HT-29 (cell line): ENCODE measurements around the gene USP17L19. TPM values are rescaled to one million over a fixed set of nuclear protein-coding genes. Genes with fewer than 3 reads are reported as not detected.
"Not testable (repeated sequence)": the region's sequence is repeated elsewhere in the genome, so short reads cannot be mapped to it uniquely, and the experiment has no call there.

Experiments used
- DNase-seq: peaks from one replicate; pipeline ENCODE4 v3.0.0-alpha.2; 2015; ENCODE audit warnings: low spot score
- total RNA-seq: library from RNA; depleted of rRNA; stranded (reverse); fragments of >200 nt; shearing (Covaris generic); gene quantifications from 2 replicates; pipeline ENCODE4 v1.2.3, GENCODE V29; 2014; rRNA removed

USP17L19 gene
- total RNA-seq, result not detected in 2 replicates

GRCh38 chr4:9253078-9253477 lies at the start of gene USP17L19:
Gene USP17L19, plus strand, starts transcription at chr4:9253378. Its CDS starts 0 bp downstream, at chr4:9253378.
- not testable (repeated sequence) for DNase-seq

GRCh38 chr4:9210357-9210756 lies 42.8 kb upstream of the USP17L19 start, which contains the start of gene USP17L10:
Gene USP17L10, plus strand, starts transcription at chr4:9210657. Its CDS starts 0 bp downstream, at chr4:9210657.
- not testable (repeated sequence) for DNase-seq

DNA sequence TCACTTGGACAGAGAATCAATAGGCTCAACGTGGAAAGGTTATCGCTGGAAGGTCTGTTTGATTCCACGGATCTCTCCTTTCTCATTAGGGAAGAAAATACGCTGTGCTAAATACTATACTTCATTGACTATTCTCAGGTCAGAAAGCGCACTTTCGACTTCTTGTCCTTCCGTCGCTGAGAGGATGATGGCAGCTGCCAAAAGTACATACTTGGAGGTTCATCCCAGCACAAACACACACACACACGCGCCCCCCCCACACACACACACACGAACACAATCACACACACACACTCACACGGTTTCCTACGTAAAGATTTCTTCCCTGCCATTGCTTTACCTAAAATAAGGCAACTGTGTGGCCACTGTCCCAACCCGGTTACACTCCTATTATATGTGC lies 38.5 kb upstream of the USP17L19 start:
- not testable (repeated sequence) for DNase-seq

DNA sequence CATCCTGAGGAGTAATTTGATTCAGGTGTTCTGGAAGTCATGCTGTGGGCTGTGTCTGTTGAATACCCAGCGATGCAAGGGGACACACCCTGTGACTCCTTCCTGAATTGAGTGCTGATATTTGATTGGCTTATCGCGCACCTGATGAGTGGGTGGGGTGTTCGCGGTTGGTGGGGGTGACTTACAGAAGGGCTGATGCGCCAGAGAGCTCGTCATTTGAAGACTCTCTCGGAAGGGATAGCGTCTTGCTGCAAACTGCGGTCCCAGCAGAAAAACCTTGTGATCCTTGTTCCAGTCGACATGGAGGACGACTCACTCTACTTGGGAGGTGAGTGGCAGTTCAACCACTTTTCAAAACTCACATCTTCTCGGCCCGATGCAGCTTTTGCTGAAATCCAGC lies 38.1 kb upstream of the USP17L19 start, which contains the start of gene USP17L11:
TSS of gene USP17L11 (plus strand) at position 301 of the 400 bp plus-strand sequence. CDS start at position 301, 0 bp downstream.
- DNase-seq, result not testable (repeated sequence)

GRCh38 chr4:9219852-9220251 lies 33.3 kb upstream of the USP17L19 start, which contains the start of gene USP17L12:
Gene USP17L12, plus strand, starts transcription at chr4:9220152. Its CDS starts 0 bp downstream, at chr4:9220152.
- DNase-seq, result not testable (repeated sequence)

DNA sequence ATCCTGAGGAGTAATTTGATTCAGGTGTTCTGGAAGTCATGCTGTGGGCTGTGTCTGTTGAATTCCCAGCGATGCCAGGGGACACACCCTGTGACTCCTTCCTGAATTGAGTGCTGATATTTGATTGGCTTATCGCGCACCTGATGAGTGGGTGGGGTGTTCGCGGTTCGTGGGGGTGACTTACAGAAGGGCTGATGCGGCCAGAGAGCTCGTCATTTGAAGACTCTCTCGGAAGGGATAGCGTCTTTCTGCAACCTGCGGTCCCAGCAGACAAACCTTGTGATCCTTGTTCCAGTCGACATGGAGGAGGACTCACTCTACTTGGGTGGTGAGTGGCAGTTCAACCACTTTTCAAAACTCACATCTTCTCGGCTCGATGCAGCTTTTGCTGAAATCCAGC lies 28.6 kb upstream of the USP17L19 start, which contains the start of gene USP17L13:
TSS of gene USP17L13 (plus strand) at position 301 of the 400 bp plus-strand sequence. CDS start at position 301, 0 bp downstream.
- DNase-seq, result not testable (repeated sequence)

GRCh38 chr4:9230249-9230648 lies 22.9 kb upstream of the USP17L19 start:
- not testable (repeated sequence) for DNase-seq

DNA sequence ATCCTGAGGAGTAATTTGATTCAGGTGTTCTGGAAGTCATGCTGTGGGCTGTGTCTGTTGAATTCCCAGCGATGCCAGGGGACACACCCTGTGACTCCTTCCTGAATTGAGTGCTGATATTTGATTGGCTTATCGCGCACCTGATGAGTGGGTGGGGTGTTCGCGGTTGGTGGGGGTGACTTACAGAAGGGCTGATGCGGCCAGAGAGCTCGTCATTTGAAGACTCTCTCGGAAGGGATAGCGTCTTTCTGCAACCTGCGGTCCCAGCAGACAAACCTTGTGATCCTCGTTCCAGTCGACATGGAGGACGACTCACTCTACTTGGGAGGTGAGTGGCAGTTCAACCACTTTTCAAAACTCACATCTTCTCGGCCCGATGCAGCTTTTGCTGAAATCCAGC lies 19.1 kb upstream of the USP17L19 start, which contains the start of gene USP17L15:
TSS of gene USP17L15 (plus strand) at position 301 of the 400 bp plus-strand sequence. CDS start at position 301, 0 bp downstream.
- DNase-seq, result not testable (repeated sequence)

- not testable (repeated sequence) for DNase-seq
Measured at GRCh38 chr4:9238461-9238860, 14.7 kb upstream of the USP17L19 start.

- DNase-seq, result not testable (repeated sequence)
Measured at GRCh38 chr4:9243579-9243978, 9.6 kb upstream of the USP17L19 start, which contains the start of gene USP17L17. Gene USP17L17, plus strand, starts transcription at chr4:9243879. Its CDS starts 0 bp downstream, at chr4:9243879.

DNA sequence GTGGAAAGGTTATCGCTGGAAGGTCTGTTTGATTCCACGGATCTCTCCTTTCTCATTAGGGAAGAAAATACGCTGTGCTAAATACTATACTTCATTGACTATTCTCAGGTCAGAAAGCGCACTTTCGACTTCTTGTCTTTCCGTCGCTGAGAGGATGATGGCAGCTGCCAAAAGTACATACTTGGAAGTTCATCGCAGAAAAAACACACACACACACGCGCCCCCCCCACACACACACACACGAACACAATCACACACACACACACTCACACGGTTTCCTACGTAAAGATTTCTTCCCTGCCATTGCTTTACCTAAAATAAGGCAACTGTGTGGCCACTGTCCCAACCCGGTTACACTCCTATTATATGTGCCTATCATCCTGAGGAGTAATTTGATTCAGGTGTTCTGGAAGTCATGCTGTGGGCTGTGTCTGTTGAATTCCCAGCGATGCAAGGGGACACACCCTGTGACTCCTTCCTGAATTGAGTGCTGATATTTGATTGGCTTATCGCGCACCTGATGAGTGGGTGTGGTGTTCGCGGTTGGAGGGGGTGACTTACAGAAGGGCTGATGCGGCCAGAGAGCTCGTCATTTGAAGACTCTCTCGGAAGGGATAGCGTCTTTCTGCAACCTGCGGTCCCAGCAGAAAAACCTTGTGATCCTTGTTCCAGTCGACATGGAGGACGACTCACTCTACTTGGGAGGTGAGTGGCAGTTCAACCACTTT lies 5.1 kb upstream of the USP17L19 start, which contains the start of gene USP17L18:
TSS of gene USP17L18 (plus strand) at position 678 of the 728 bp plus-strand sequence. CDS start at position 678, 0 bp downstream.
- DNase-seq, result peak; percentile 0

DNA sequence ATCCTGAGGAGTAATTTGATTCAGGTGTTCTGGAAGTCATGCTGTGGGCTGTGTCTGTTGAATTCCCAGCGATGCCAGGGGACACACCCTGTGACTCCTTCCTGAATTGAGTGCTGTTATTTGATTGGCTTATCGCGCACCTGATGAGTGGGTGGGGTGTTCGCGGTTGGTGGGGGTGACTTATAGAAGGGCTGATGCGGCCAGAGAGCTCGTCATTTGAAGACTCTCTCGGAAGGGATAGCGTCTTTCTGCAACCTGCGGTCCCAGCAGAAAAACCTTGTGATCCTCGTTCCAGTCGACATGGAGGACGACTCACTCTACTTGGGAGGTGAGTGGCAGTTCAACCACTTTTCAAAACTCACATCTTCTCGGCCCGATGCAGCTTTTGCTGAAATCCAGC lies 4.6 kb downstream of the USP17L19 start, which contains the start of gene USP17L20:
TSS of gene USP17L20 (plus strand) at position 301 of the 400 bp plus-strand sequence. CDS start at position 301, 0 bp downstream.
- DNase-seq, result not testable (repeated sequence)

- not testable (repeated sequence) for DNase-seq
Measured at GRCh38 chr4:9262572-9262971, 9.4 kb downstream of the USP17L19 start, which contains the start of gene USP17L21. Gene USP17L21, plus strand, starts transcription at chr4:9262872. Its CDS starts 0 bp downstream, at chr4:9262872.

GRCh38 chr4:9267319-9267718 lies 14.1 kb downstream of the USP17L19 start, which contains the start of gene USP17L22:
Gene USP17L22, plus strand, starts transcription at chr4:9267619. Its CDS starts 0 bp downstream, at chr4:9267619.
- not testable (repeated sequence) for DNase-seq

DNA sequence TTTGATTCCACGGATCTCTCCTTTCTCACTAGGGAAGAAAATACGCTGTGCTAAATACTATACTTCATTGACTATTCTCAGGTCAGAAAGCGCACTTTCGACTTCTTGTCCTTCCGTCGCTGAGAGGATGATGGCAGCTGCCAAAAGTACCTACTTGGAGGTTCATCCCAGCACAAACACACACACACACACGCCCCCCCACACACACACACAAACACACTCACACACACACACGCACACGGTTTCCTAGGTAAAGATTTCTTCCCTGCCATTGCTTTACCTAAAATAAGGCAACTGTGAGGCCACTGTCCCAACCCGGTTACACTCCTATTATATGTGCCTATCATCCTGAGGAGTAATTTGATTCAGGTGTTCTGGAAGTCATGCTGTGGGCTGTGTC lies 18.5 kb downstream of the USP17L19 start:
- DNase-seq, result not testable (repeated sequence)

Other genes with a start within 250 kb of the USP17L19 start
- gene FAM90A26, start 83.0 kb upstream of the USP17L19 start, total RNA-seq, result not detected in 2 replicates
- gene USP17L10, start 42.7 kb upstream of the USP17L19 start, total RNA-seq, result not detected in 2 replicates
- gene USP17L11, start 38.0 kb upstream of the USP17L19 start, total RNA-seq, result not detected in 2 replicates
- not detected in 2 replicates for gene USP17L12, start 33.2 kb upstream of the USP17L19 start, total RNA-seq
- gene USP17L13, start 28.5 kb upstream of the USP17L19 start, total RNA-seq, result not detected in 2 replicates
- gene USP17L15, start 19.0 kb upstream of the USP17L19 start, total RNA-seq, result not detected in 2 replicates
- not detected in 2 replicates for gene USP17L17, start 9.5 kb upstream of the USP17L19 start, total RNA-seq
- gene USP17L18, start 4.7 kb upstream of the USP17L19 start, total RNA-seq, result not detected in 2 replicates
- not detected in 2 replicates for gene USP17L20, start 4.7 kb downstream of the USP17L19 start, total RNA-seq
- not detected in 2 replicates for gene USP17L21, start 9.5 kb downstream of the USP17L19 start, total RNA-seq
- gene USP17L22, start 14.2 kb downstream of the USP17L19 start, total RNA-seq, result 0.39 TPM in 1 of 2 replicates, not detected in the other
- gene USP17L24, start 71.8 kb downstream of the USP17L19 start, total RNA-seq, result not detected in 2 replicates
- not detected in 2 replicates for gene USP17L25, start 76.5 kb downstream of the USP17L19 start, total RNA-seq
- not detected in 2 replicates for gene USP17L26, start 81.3 kb downstream of the USP17L19 start, total RNA-seq
- gene USP17L5, start 86.0 kb downstream of the USP17L19 start, total RNA-seq, result not detected in 2 replicates
- gene USP17L27, start 90.8 kb downstream of the USP17L19 start, total RNA-seq, result not detected in 2 replicates
- not detected in 2 replicates for gene USP17L28, start 95.5 kb downstream of the USP17L19 start, total RNA-seq
- not detected in 2 replicates for gene USP17L29, start 100.3 kb downstream of the USP17L19 start, total RNA-seq
- gene USP17L30, start 109.8 kb downstream of the USP17L19 start, total RNA-seq, result not detected in 2 replicates
- not detected in 2 replicates for gene DEFB131A, start 191.0 kb downstream of the USP17L19 start, total RNA-seq